Stimulated activated CD4-positive, alpha-beta T cell treated with anti-CD3 and anti-CD28 coated beads, TNF-alpha, amount 100 ng/mL, for 1 hour (primary cell): ENCODE measurements around the gene KLHDC7A.

Experiments
- DNase-seq, 3 donors: peaks; one replicate each; pipeline ENCODE4 v3.0.0-alpha.2; 2020; ENCODE audit warnings: low read depth in 3 of 3, low spot score in 1 of 3

KLHDC7A gene

GRCh38 chr1:18504609-18505008 lies 23.9 kb downstream of the KLHDC7A start:
- no peak for DNase-seq

DNA sequence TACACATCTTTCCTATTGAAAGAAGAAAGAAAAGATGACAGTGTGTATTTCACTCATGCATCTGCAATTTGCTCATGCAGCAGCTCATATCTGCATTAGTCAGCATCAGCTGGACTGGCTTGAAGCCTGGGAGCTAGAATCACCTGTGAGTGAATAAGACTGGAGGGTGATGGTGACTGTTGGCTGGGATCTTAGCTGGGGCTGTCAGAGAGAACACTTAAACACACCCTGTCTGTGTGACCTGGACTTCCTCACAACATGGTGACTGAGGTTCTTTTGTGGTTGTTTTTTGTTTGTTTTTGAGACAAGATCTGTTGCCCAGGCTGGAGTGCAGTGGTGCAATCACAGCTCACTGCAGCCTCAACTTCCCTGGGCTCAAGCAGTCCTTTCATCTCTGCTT lies 24.9 kb downstream of the KLHDC7A start:
- DNase-seq: no peak

DNA sequence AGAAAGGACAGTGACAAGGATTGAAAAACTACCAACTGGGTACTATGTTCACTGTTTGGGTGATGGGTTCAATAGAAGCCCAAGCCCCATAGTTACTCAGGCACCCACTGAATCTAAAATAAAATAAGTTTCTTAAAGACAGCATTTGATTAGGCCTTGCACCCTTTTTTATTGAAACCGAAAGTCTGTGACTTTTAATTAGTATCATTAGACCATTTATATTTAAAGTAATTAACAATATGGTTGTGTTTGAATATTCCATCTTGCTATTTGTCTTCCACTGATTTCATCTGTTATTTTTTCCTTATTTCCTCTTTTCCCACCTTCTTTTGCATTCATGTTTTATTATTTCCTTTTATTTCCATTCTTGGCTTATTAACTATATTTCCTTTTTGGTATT lies 27.4 kb downstream of the KLHDC7A start:
- no peak for DNase-seq

- no peak for DNase-seq
Observed at GRCh38 chr1:18511149-18511873, 30.6 kb downstream of the KLHDC7A start.

DNA sequence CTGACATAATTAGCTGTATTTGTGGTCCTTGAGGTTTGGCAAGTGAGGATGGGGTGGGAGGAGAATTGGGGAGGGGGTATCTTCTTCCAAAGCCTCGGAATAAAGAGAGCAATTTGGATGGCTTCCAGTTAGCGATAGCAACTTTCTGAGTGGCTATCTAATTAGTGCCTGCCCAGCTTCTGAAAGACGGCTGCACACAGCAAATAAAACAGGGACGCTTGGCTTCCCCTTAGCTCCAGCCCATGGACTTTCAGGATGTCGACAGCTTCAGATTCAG lies 31.1 kb downstream of the KLHDC7A start:
- no peak for DNase-seq

GRCh38 chr1:18512883-18513282 lies 32.2 kb downstream of the KLHDC7A start:
- DNase-seq: no peak

DNA sequence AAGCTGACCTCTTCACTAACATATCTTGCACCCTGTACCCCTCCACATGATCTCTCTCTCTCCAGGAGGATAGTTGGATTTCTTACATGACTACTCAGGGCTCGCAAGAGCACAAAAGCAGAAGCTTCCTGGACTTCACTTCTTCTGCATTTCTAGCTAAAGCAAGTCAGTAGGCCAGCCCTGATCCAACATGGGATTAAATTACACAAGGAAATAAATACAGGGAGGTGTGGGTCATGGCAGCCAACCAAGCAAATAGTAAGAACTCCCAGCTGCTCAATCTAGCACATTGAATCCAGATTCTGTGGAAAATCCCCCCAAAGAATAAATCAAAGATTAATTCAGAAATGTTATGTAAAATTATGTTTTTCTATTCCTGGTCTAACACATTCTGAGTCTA lies 33.3 kb downstream of the KLHDC7A start:
- DNase-seq: no peak

GRCh38 chr1:18515120-18515667 lies 34.5 kb downstream of the KLHDC7A start:
- DNase-seq: no peak

- DNase-seq: no peak
Observed at GRCh38 chr1:18516473-18516872, 35.7 kb downstream of the KLHDC7A start.

- no peak for DNase-seq
Observed at GRCh38 chr1:18526436-18527275, 45.9 kb downstream of the KLHDC7A start.

DNA sequence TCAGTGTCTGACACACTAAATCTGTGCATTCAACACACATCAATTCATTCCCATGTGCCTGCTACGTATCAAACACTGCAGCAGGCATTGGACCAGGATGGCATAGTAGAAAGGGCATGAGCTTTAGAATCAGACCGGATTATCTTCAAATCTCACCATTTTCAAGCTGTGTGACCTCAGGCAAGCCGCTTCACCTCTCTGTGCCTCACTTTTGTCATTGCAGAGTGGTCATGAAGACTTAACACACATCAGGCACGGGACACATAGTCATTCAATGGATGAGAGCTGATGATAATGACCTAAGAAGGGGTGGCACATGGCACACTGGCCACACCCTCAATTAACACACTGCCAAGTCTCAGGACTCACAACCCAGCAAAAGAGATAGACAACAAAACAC lies 46.8 kb downstream of the KLHDC7A start:
- DNase-seq: no peak

DNA sequence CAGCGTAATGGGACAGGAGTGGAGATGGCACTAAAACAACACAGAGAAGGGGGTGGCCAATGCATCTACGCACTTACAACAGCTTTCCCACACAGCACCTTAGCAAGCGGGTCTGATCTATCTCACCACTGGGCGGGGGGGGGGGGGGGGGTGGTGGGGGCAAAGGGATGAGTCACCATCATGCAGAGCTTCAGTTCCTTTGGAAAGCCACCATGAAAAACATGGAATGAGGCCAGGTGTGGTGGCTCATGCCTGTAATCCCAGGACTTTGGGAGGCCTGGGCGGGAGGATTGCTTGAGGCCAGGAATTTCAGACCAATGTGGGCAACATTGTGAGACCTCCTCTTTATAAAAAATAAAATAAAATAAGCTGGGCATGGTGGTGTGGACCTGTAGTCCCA lies 47.2 kb downstream of the KLHDC7A start:
- DNase-seq: no peak

DNA sequence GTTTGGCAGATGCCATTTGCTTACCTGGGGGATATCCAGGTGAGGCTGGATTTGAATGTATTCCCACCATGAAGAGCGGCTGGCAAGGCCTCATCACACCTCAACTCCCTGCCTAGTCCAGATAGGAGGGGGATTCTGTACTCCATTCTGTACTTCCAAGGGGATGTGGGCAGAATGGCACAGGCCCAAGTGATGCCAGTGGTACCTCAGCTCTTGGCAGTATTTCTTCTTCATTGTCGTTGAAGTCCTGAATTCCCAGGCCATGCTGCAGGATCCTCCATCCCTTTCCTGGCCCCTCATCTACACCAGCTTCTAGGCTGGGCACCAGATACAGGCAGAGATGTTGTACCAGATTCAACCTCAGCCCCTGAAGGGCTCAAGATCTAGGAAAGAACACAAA lies 47.9 kb downstream of the KLHDC7A start:
- no peak for DNase-seq

DNA sequence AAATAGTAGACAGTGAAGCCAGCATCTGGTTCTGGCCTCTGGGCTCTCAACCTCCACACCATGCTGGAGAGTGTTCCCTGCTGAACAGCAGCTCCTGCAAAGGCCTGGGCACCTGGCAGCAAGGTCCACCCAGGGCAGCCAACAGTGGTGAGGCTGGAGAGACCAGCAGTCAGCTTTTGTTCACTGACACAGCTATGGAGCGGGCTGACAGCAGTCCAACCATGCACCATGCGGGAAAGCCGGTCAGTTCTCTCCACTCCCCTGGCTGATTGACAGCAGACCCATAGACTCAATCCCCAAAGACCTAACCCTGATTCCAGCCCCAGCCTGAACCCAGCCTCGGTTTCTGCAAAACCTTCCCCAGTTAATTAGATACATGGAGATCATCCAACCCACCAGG lies 49.0 kb downstream of the KLHDC7A start:
- no peak for DNase-seq

DNA sequence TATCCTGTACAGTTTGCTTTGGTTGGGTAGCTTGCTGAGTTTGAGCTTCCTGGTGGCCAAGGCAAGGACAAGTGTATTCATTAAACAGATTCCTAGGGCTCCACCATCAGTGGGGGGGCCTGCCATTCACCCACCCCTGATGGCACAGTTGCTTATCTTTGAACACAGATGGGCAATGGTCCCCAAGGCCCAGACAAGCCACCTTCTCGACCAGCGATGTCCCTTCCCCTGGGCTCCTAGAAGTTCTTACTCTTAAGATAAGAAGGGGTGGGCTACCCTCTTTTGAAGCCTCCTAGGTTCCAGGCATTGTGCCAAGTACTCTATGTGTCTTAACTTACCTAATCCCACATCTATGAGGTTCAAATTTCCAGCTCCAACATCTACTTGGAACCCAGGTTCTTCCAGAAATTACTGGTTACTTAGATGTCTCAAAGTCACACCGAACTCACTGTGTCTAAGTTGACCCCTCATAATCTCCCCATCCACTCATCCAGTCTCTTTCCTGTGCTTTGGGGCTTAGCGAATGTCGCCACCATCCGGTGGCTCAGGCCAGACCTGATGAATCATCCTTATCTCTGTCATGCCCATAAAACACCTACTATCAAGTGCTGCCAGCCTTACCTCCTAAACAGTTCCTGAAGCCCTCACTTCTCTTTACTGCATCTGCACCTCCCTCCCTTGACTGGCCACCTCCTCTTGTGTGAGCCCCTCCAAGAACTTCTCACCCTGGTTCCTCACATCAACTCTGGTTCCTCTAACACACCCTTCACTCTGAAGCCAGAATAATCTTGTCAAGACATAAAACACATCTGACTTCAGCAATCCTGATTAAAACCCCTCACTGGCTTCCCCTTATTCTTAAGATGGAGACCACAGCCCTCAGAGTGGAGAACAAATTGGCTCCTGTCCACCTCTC lies 50.1 kb downstream of the KLHDC7A start:
- no peak for DNase-seq

GRCh38 chr1:18531503-18531845 lies 50.7 kb downstream of the KLHDC7A start:
- DNase-seq: no peak

- DNase-seq: no peak
Observed at GRCh38 chr1:18532390-18533170, 51.9 kb downstream of the KLHDC7A start.

GRCh38 chr1:18533259-18533658 lies 52.5 kb downstream of the KLHDC7A start:
- DNase-seq: no peak

DNA sequence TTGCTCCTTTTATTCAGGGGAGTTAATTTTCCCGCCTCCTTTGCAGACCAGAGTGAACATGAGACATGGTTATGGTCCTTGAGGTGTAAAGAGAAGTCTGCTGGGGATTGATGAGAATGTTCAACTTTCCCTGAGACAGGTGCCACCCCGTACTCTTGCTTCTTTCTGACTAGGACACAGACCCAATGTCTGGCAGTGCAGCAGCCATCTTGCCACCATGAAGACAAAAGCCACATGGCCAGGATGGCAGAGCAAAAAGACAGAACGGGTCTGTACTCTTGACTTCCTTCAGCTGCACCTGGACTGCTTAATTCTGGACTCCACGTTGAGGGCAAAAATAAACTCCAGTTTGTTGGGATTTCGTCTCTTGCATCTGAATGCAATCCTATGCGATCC lies 54.1 kb downstream of the KLHDC7A start:
- no peak for DNase-seq
